ENCODE measurements around the gene LAMA3.

LAMA3 gene

GRCh38 chr18:23758281-23758680 is 69.0 kb downstream of the LAMA3 start:
- Histone ChIP-seq H3K9me3 (ENCODE audit: control insufficient read depth in 2 of 2, low read length in 2 of 2) (no peaks in the 10 kb centered on the region), H3K27ac (ENCODE audit: low read depth in 2 of 2, low read length in 2 of 2) (no peak overlapping the region), H3K36me3 (ENCODE audit: control insufficient read depth in 2 of 2, insufficient read depth in 2 of 2, low read length in 2 of 2) (no peaks in the 10 kb centered on the region), H3K4me3 (ENCODE audit: low read length in 2 of 2) (no peak overlapping the region), H3K4me1 (ENCODE audit: control insufficient read depth in 2 of 2, insufficient read depth in 2 of 2, low read length in 2 of 2) (no peaks in the 10 kb centered on the region), H3K9ac (ENCODE audit: low read depth in 1 of 2, low read length in 2 of 2) (no peak overlapping the region), H3K27me3 (ENCODE audit: control insufficient read depth in 2 of 2, insufficient read depth in 2 of 2, low read length in 2 of 2) (no peaks in the 10 kb centered on the region)

GRCh38 chr18:23761941-23762340 is 72.7 kb downstream of the LAMA3 start:
- H3K36me3 ChIP-seq (ENCODE audit: control insufficient read depth in 2 of 2, insufficient read depth in 2 of 2, low read length in 2 of 2), result no peaks in the 10 kb centered on the region
- no peaks in the 10 kb centered on the region for H3K27me3 ChIP-seq (ENCODE audit: control insufficient read depth in 2 of 2, insufficient read depth in 2 of 2, low read length in 2 of 2)
- H3K9me3 ChIP-seq (ENCODE audit: control insufficient read depth in 2 of 2, low read length in 2 of 2), result no peaks in the 10 kb centered on the region
- H3K27ac ChIP-seq (ENCODE audit: low read depth in 2 of 2, low read length in 2 of 2), result no peak overlapping the region
- H3K4me1 ChIP-seq (ENCODE audit: control insufficient read depth in 2 of 2, insufficient read depth in 2 of 2, low read length in 2 of 2), result no peaks in the 10 kb centered on the region
- H3K9ac ChIP-seq (ENCODE audit: low read depth in 1 of 2, low read length in 2 of 2), result no peak overlapping the region
- no peak overlapping the region for H3K4me3 ChIP-seq (ENCODE audit: low read length in 2 of 2)

GRCh38 chr18:23763343-23763742 is 74.1 kb downstream of the LAMA3 start:
- Histone ChIP-seq H3K9me3 (ENCODE audit: control insufficient read depth in 2 of 2, low read length in 2 of 2) (no peaks in the 10 kb centered on the region), H3K9ac (ENCODE audit: low read depth in 1 of 2, low read length in 2 of 2) (no peak overlapping the region), H3K4me1 (ENCODE audit: control insufficient read depth in 2 of 2, insufficient read depth in 2 of 2, low read length in 2 of 2) (no peaks in the 10 kb centered on the region), H3K27ac (ENCODE audit: low read depth in 2 of 2, low read length in 2 of 2) (no peak overlapping the region), H3K36me3 (ENCODE audit: control insufficient read depth in 2 of 2, insufficient read depth in 2 of 2, low read length in 2 of 2) (no peaks in the 10 kb centered on the region), H3K27me3 (ENCODE audit: control insufficient read depth in 2 of 2, insufficient read depth in 2 of 2, low read length in 2 of 2) (no peaks in the 10 kb centered on the region), H3K4me3 (ENCODE audit: low read length in 2 of 2) (no peak overlapping the region)

GRCh38 chr18:23765931-23766330 is 76.7 kb downstream of the LAMA3 start:
- Histone ChIP-seq H3K9me3 (ENCODE audit: control insufficient read depth in 2 of 2, low read length in 2 of 2) (no peaks in the 10 kb centered on the region), H3K27ac (ENCODE audit: low read depth in 2 of 2, low read length in 2 of 2) (no peak overlapping the region), H3K4me3 (ENCODE audit: low read length in 2 of 2) (no peak overlapping the region), H3K4me1 (ENCODE audit: control insufficient read depth in 2 of 2, insufficient read depth in 2 of 2, low read length in 2 of 2) (no peaks in the 10 kb centered on the region), H3K9ac (ENCODE audit: low read depth in 1 of 2, low read length in 2 of 2) (no peak overlapping the region), H3K27me3 (ENCODE audit: control insufficient read depth in 2 of 2, insufficient read depth in 2 of 2, low read length in 2 of 2) (no peaks in the 10 kb centered on the region), H3K36me3 (ENCODE audit: control insufficient read depth in 2 of 2, insufficient read depth in 2 of 2, low read length in 2 of 2) (no peaks in the 10 kb centered on the region)

- Histone ChIP-seq H3K27me3 (ENCODE audit: control insufficient read depth in 2 of 2, insufficient read depth in 2 of 2, low read length in 2 of 2) (no peaks in the 10 kb centered on the region), H3K36me3 (ENCODE audit: control insufficient read depth in 2 of 2, insufficient read depth in 2 of 2, low read length in 2 of 2) (no peaks in the 10 kb centered on the region), H3K4me1 (ENCODE audit: control insufficient read depth in 2 of 2, insufficient read depth in 2 of 2, low read length in 2 of 2) (no peaks in the 10 kb centered on the region), H3K27ac (ENCODE audit: low read depth in 2 of 2, low read length in 2 of 2) (no peak overlapping the region), H3K4me3 (ENCODE audit: low read length in 2 of 2) (no peak overlapping the region), H3K9ac (ENCODE audit: low read depth in 1 of 2, low read length in 2 of 2) (no peak overlapping the region), H3K9me3 (ENCODE audit: control insufficient read depth in 2 of 2, low read length in 2 of 2) (no peaks in the 10 kb centered on the region)
Measured at GRCh38 chr18:23772327-23773024, 83.2 kb downstream of the LAMA3 start.

- no peaks in the 10 kb centered on the region for H3K9me3 ChIP-seq (ENCODE audit: control insufficient read depth in 2 of 2, low read length in 2 of 2)
- H3K36me3 ChIP-seq (ENCODE audit: control insufficient read depth in 2 of 2, insufficient read depth in 2 of 2, low read length in 2 of 2), result no peaks in the 10 kb centered on the region
- H3K27me3 ChIP-seq (ENCODE audit: control insufficient read depth in 2 of 2, insufficient read depth in 2 of 2, low read length in 2 of 2), result no peaks in the 10 kb centered on the region
- no peak overlapping the region for H3K4me3 ChIP-seq (ENCODE audit: low read length in 2 of 2)
- no peaks in the 10 kb centered on the region for H3K4me1 ChIP-seq (ENCODE audit: control insufficient read depth in 2 of 2, insufficient read depth in 2 of 2, low read length in 2 of 2)
- H3K9ac ChIP-seq (ENCODE audit: low read depth in 1 of 2, low read length in 2 of 2), result no peak overlapping the region
- H3K27ac ChIP-seq (ENCODE audit: low read depth in 2 of 2, low read length in 2 of 2), result no peak overlapping the region
Measured at GRCh38 chr18:23776306-23776705, 87.1 kb downstream of the LAMA3 start.

- Histone ChIP-seq H3K4me3 (ENCODE audit: low read length in 2 of 2) (no peak overlapping the region), H3K36me3 (ENCODE audit: control insufficient read depth in 2 of 2, insufficient read depth in 2 of 2, low read length in 2 of 2) (no peaks in the 10 kb centered on the region), H3K27ac (ENCODE audit: low read depth in 2 of 2, low read length in 2 of 2) (no peak overlapping the region), H3K9ac (ENCODE audit: low read depth in 1 of 2, low read length in 2 of 2) (no peak overlapping the region), H3K9me3 (ENCODE audit: control insufficient read depth in 2 of 2, low read length in 2 of 2) (no peaks in the 10 kb centered on the region), H3K4me1 (ENCODE audit: control insufficient read depth in 2 of 2, insufficient read depth in 2 of 2, low read length in 2 of 2) (no peaks in the 10 kb centered on the region), H3K27me3 (ENCODE audit: control insufficient read depth in 2 of 2, insufficient read depth in 2 of 2, low read length in 2 of 2) (no peaks in the 10 kb centered on the region)
Measured at GRCh38 chr18:23778828-23779227, 89.6 kb downstream of the LAMA3 start.

GRCh38 chr18:23779696-23780303 is 90.5 kb downstream of the LAMA3 start:
- Histone ChIP-seq H3K27me3 (ENCODE audit: control insufficient read depth in 2 of 2, insufficient read depth in 2 of 2, low read length in 2 of 2) (no peaks in the 10 kb centered on the region), H3K4me1 (ENCODE audit: control insufficient read depth in 2 of 2, insufficient read depth in 2 of 2, low read length in 2 of 2) (peaks cover 4% of the 10 kb centered on the region in 2 donors), H3K9me3 (ENCODE audit: control insufficient read depth in 2 of 2, low read length in 2 of 2) (no peaks in the 10 kb centered on the region), H3K4me3 (ENCODE audit: low read length in 2 of 2) (no peak overlapping the region), H3K27ac (ENCODE audit: low read depth in 2 of 2, low read length in 2 of 2) (no peak overlapping the region), H3K36me3 (ENCODE audit: control insufficient read depth in 2 of 2, insufficient read depth in 2 of 2, low read length in 2 of 2) (no peaks in the 10 kb centered on the region), H3K9ac (ENCODE audit: low read depth in 1 of 2, low read length in 2 of 2) (no peak overlapping the region)

- no peak overlapping the region for H3K4me3 ChIP-seq (ENCODE audit: low read length in 2 of 2)
- H3K27me3 ChIP-seq (ENCODE audit: control insufficient read depth in 2 of 2, insufficient read depth in 2 of 2, low read length in 2 of 2), result no peaks in the 10 kb centered on the region
- no peak overlapping the region for H3K9ac ChIP-seq (ENCODE audit: low read depth in 1 of 2, low read length in 2 of 2)
- H3K4me1 ChIP-seq (ENCODE audit: control insufficient read depth in 2 of 2, insufficient read depth in 2 of 2, low read length in 2 of 2), result peaks cover 4 to 9% of the 10 kb centered on the region in 2 donors
- H3K9me3 ChIP-seq (ENCODE audit: control insufficient read depth in 2 of 2, low read length in 2 of 2), result no peaks in the 10 kb centered on the region
- no peaks in the 10 kb centered on the region for H3K36me3 ChIP-seq (ENCODE audit: control insufficient read depth in 2 of 2, insufficient read depth in 2 of 2, low read length in 2 of 2)
- H3K27ac ChIP-seq (ENCODE audit: low read depth in 2 of 2, low read length in 2 of 2), result no peak overlapping the region
Measured at GRCh38 chr18:23784832-23785245, 95.6 kb downstream of the LAMA3 start.

- H3K4me3 ChIP-seq (ENCODE audit: low read length in 2 of 2), result no peak overlapping the region
- H3K27me3 ChIP-seq (ENCODE audit: control insufficient read depth in 2 of 2, insufficient read depth in 2 of 2, low read length in 2 of 2), result no peaks in the 10 kb centered on the region
- H3K27ac ChIP-seq (ENCODE audit: low read depth in 2 of 2, low read length in 2 of 2), result no peak overlapping the region
- H3K9me3 ChIP-seq (ENCODE audit: control insufficient read depth in 2 of 2, low read length in 2 of 2), result no peaks in the 10 kb centered on the region
- H3K9ac ChIP-seq (ENCODE audit: low read depth in 1 of 2, low read length in 2 of 2), result no peak overlapping the region
- H3K36me3 ChIP-seq (ENCODE audit: control insufficient read depth in 2 of 2, insufficient read depth in 2 of 2, low read length in 2 of 2), result no peaks in the 10 kb centered on the region
- H3K4me1 ChIP-seq (ENCODE audit: control insufficient read depth in 2 of 2, insufficient read depth in 2 of 2, low read length in 2 of 2), result no peaks in the 10 kb centered on the region
Measured at GRCh38 chr18:23793051-23793450, 103.8 kb downstream of the LAMA3 start.
